Measurements from ENCODE around the gene ABCC12. TPM values are rescaled to one million over a fixed set of nuclear protein-coding genes. Genes with fewer than 3 reads are reported as not detected.

ABCC12 gene
- total and polyA plus RNA-seq, 2 of the 8 experiments (the other 6 are each of a cell fraction or from before 2014, with no cell fraction given), result 0.05 TPM; not detected in 1

- Histone ChIP-seq H2AFZ (ENCODE audit: low read length) (no peak overlapping the region), H2BK20ac (ENCODE audit: low read length) (no peak overlapping the region), H3K9me3 (ENCODE audit: insufficient read depth in 2 of 2, low read depth in 1 of 2, low read length in 1 of 2) (no peaks in the 10 kb centered on the region), H4K8ac (ENCODE audit: extremely low read depth, insufficient read depth, low read length) (no peak overlapping the region), H3K9ac (replicated peaks in 1 of 4; ENCODE audit: extremely low read depth in 1 of 4, low read depth in 3 of 4, low read length in 3 of 4) (no peak overlapping the region), H3K36me3 (ENCODE audit: control insufficient read depth in 2 of 4, insufficient read depth in 4 of 4, low read length in 3 of 4) (no peaks in the 10 kb centered on the region), H3K56ac (replicated peaks; ENCODE audit: insufficient read length, low read depth, low read length) (no peak overlapping the region), H4K91ac (replicated peaks; ENCODE audit: insufficient read length, low read length) (no peak overlapping the region), H3K27ac (ENCODE audit: low read depth, low read length) (no peak overlapping the region), H3K4me3 (ENCODE audit: extremely low read depth in 1 of 4, insufficient read depth in 2 of 4, low read depth in 3 of 4, low read length in 4 of 4) (no peak overlapping the region), H2AK5ac (ENCODE audit: low read depth, low read length) (no peak overlapping the region), H2BK5ac (ENCODE audit: low read depth, low read length) (no peak overlapping the region), H3K4me2 (ENCODE audit: insufficient read depth in 1 of 2, low read depth in 2 of 2, low read length in 2 of 2) (no peak overlapping the region), H3K23me2 (ENCODE audit: low read depth, low read length) (no peaks in the 10 kb centered on the region), H3K4me1 (replicated peaks in 1 of 4; ENCODE audit: control insufficient read depth in 3 of 4, insufficient read depth in 4 of 4, low read length in 3 of 4) (no peaks in the 10 kb centered on the region), H3K4ac (replicated peaks; ENCODE audit: insufficient read length, low read depth, low read length) (no peak overlapping the region), H4K20me1 (replicated peaks in 1 of 2; ENCODE audit: control insufficient read depth in 1 of 2, insufficient read depth in 2 of 2, low read length in 2 of 2) (no peaks in the 10 kb centered on the region), H3K14ac (ENCODE audit: insufficient read length) (no peak overlapping the region), H3K18ac (ENCODE audit: extremely low read depth, low read length) (no peak overlapping the region), H2BK15ac (ENCODE audit: low read length) (no peak overlapping the region), H2BK120ac (replicated peaks; ENCODE audit: low read depth, low read length) (no peak overlapping the region), H2BK12ac (ENCODE audit: low read depth, low read length) (no peak overlapping the region), H3K79me1 (ENCODE audit: low read depth, low read length) (no peaks in the 10 kb centered on the region), H3K23ac (ENCODE audit: insufficient read length) (no peak overlapping the region), H4K5ac (ENCODE audit: insufficient read length, low read depth, low read length) (no peak overlapping the region), H3K79me2 (ENCODE audit: control insufficient read depth in 1 of 2, insufficient read depth in 2 of 2, low read length in 2 of 2) (no peaks in the 10 kb centered on the region), H3K27me3 (replicated peaks in 1 of 4; ENCODE audit: control insufficient read depth in 3 of 4, extremely low read depth in 1 of 4, insufficient read depth in 3 of 4, low read length in 3 of 4) (no peaks in the 10 kb centered on the region)
- FAIRE-seq (no peak), DNase-seq (ENCODE audit: low read depth in 1 of 2, low spot score in 2 of 2) (no peak)
- WGBS, 2 experiments (ENCODE audit: extremely low coverage in 1 of 2, insufficient coverage in 1 of 2, insufficient read length in 1 of 2, insufficient replicate concordance in 2 of 2, low coverage in 1 of 2, low lambda C conversion rate in 2 of 2, missing lambda C conversion rate in 1 of 2), result 93% methylated on average over 5 of the region's 5 CpGs; no CpG with 5 or more reads in 1 of the 2 experiments
- CTCF ChIA-PET (ENCODE audit: partially characterized antibody), result no interaction called here
- no peak for TF ChIP-seq CTBP2 (IDR thresholded peaks at IDR 0.05; ENCODE audit: borderline replicate concordance, insufficient read depth, insufficient read length, low read length)
- no peak for TF ChIP-seq POLR2AphosphoS5 (IDR thresholded peaks at IDR 0.05; ENCODE audit: low read depth, low read length)
- no peak for TF ChIP-seq SIX5 (IDR thresholded peaks at IDR 0.05; ENCODE audit: low read depth, low read length)
- no peak for TF ChIP-seq ZNF274 (IDR thresholded peaks at IDR 0.05; ENCODE audit: borderline replicate concordance, extremely low read depth, low read length)
- TF ChIP-seq, protein P1, sequence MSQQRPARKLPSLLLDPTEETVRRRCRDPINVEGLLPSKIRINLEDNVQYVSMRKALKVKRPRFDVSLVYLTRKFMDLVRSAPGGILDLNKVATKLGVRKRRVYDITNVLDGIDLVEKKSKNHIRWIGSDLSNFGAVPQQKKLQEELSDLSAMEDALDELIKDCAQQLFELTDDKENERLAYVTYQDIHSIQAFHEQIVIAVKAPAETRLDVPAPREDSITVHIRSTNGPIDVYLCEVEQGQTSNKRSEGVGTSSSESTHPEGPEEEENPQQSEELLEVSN (IDR thresholded peaks at IDR 0.05), result no peak
- TF ChIP-seq KDM1A (IDR thresholded peaks at IDR 0.05; ENCODE audit: borderline replicate concordance, low read length), result no peak
- TF ChIP-seq BACH1 (IDR thresholded peaks at IDR 0.05; ENCODE audit: low read length), result no peak
- no peak for TF ChIP-seq BRCA1 (IDR thresholded peaks at IDR 0.05; ENCODE audit: low read depth, low read length)
- POLR2A ChIA-PET (ENCODE audit: partially characterized antibody), result no interaction called here
Observed at GRCh38 chr16:48110982-48111381, 44.8 kb downstream of the ABCC12 start.

All from H1 (cell line).